IPS-18c (cell line): Measurements from ENCODE around the gene LDAH.

Experiments used
- H3K4me3 ChIP-seq: 2 replicates; pipeline ENCODE4 v1.7.0; 2013; ENCODE audit warnings: low read depth, mild to moderate bottlenecking, low read length, moderate library complexity; ENCODE audit not compliant: insufficient read depth
- H3K9me3 ChIP-seq: one replicate; pipeline ENCODE4 v1.6.1; 2013; ENCODE audit warnings: mild to moderate bottlenecking, low read length, moderate library complexity; ENCODE audit not compliant: control insufficient read depth, insufficient read depth

The LDAH gene

DNA sequence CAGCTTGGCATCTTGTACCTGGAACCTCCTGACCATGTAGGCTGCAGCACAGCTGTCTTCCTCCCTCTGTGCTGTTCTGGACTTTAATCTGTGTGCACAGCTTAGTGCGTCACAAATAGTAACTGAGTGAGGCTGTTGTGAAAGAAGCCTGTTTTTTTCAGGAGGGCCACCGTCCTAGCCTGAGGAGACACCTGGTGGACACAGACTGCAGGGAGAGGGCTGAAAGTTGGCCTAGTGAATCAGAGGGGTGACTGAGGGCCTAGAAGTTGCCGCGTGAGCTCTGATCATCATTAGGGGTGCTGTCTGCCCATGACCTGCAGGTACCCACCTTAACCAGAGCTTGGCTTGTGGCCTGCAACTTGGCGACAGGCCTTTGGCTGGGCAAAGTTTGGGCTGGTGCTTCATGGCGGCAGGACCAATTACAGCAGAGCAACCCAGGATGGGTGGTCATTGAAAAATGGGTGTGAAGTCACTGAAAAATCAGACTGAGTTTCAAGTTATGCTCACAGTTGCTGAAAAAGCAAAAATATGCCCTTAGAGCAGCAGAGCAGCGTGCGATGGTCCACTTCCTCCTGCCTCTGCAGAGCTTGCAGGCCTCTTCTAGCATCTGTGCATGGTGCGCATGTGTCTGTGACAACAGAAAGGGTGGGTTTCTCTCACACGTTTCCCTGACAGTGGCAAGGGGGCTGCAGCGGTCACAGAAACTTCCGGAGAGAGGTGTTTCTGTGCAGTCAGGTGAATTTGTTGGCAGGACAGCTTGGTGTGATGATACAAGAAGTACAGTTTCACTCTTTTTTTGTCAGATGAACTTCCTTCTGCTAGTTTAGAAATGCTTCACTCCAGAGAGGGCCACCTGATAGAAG, 146.3 kb downstream of the LDAH start:
- H3K4me3 ChIP-seq, result no peak overlapping the region
- H3K9me3 ChIP-seq, result no peaks in the 10 kb centered on the region

DNA sequence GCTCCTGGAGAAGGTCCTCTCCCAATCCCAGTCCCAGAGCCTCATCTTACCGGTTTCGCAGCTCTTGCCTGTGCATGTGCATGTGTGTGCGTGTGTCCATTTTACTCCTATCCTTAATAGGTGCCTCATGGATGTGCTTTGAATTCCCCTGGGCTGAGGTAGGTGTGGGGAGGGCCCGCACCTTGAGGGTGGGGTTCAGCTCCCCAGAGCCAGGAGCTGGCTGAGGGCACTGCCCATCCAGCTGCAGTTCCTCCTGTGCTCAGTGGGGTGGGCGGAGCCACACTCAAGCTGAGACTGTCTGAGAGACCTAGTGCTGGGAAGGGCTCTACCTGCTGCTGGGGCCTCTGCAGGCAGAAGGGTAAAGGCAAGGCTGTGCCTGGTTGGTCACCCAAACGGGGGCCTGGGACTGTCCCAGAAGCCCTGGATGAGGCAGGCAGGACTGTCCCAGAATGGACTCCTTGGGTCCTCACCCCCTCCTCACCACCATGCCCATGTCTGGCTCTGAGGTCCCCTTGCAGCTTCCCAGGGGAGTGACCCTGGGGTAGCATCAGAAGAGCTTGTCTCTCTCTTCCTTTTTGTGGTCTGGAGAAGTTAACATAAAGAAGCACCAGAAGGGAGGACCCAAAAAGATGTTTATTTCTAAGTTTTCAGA, 147.1 kb downstream of the LDAH start:
- H3K9me3 ChIP-seq, result no peaks in the 10 kb centered on the region
- no peak overlapping the region for H3K4me3 ChIP-seq

GRCh38 chr2:20674974-20675679, 147.8 kb downstream of the LDAH start:
- Histone ChIP-seq H3K9me3 (no peaks in the 10 kb centered on the region), H3K4me3 (no peak overlapping the region)

GRCh38 chr2:20674309-20674965, 148.5 kb downstream of the LDAH start:
- no peaks in the 10 kb centered on the region for H3K9me3 ChIP-seq

GRCh38 chr2:20673686-20674308, 149.1 kb downstream of the LDAH start:
- no peaks in the 10 kb centered on the region for H3K9me3 ChIP-seq
- H3K4me3 ChIP-seq, result no peak overlapping the region

More at GRCh38 chr2:20674309-20674965, 148.5 kb downstream of the LDAH start:
- no peak overlapping the region for H3K4me3 ChIP-seq

- no peak overlapping the region for H3K4me3 ChIP-seq
- H3K9me3 ChIP-seq, result no peaks in the 10 kb centered on the region
Observed at GRCh38 chr2:20672201-20672951, 150.5 kb downstream of the LDAH start.

DNA sequence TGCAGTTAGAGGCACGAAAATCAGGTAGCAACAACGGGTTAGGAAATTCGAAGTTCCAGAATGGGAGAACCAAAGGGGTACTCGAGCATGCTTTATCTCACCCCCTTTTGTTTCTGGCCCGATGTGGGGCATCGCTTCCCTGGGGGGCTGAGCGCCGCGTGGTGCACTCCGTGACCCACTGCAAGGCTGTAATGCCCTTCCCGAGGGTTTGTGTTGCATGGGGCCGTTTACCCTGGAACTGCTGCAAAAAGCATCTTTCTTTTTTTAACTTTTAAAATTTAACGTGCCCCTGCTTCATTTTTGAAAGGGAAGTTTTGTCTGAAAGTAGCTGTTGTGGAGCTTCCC, 151.2 kb downstream of the LDAH start:
- H3K9me3 ChIP-seq, result no peaks in the 10 kb centered on the region
- no peak overlapping the region for H3K4me3 ChIP-seq

DNA sequence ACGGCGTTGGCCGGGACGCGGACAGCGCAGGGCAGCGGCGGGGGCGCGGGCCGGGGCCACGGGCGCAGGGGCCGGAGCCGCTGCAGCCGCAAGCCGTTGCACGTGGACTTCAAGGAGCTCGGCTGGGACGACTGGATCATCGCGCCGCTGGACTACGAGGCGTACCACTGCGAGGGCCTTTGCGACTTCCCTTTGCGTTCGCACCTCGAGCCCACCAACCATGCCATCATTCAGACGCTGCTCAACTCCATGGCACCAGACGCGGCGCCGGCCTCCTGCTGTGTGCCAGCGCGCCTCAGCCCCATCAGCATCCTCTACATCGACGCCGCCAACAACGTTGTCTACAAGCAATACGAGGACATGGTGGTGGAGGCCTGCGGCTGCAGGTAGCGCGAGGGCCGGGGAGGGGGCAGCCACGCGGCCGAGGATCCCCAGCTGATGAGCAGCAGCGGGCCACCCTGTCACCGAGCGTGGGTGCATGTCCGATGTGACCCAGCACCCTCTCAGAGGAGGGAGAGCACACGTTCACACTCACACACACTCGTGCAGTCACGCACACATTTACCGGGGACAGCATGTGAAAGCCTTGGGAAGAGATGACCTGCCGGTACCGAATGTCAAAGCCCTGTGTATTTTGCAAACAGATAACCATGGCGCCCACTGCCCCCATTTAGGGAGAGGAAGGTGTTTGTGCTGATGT, 151.7 kb downstream of the LDAH start:
- no peak overlapping the region for H3K4me3 ChIP-seq
- H3K9me3 ChIP-seq, result no peaks in the 10 kb centered on the region

- H3K4me3 ChIP-seq, result no peak overlapping the region
Observed at GRCh38 chr2:20670315-20671035, 152.4 kb downstream of the LDAH start.

GRCh38 chr2:20669562-20670314, 153.2 kb downstream of the LDAH start:
- no peaks in the 10 kb centered on the region for H3K9me3 ChIP-seq
- no peak overlapping the region for H3K4me3 ChIP-seq

More at GRCh38 chr2:20670315-20671035, 152.4 kb downstream of the LDAH start:
- H3K9me3 ChIP-seq, result no peaks in the 10 kb centered on the region

- no peak overlapping the region for H3K4me3 ChIP-seq
Observed at GRCh38 chr2:20668871-20669475, 153.9 kb downstream of the LDAH start.

GRCh38 chr2:20668451-20668850, 154.4 kb downstream of the LDAH start:
- Histone ChIP-seq H3K4me3 (no peak overlapping the region), H3K9me3 (no peaks in the 10 kb centered on the region)

More at GRCh38 chr2:20668871-20669475, 153.9 kb downstream of the LDAH start:
- H3K9me3 ChIP-seq, result no peaks in the 10 kb centered on the region

DNA sequence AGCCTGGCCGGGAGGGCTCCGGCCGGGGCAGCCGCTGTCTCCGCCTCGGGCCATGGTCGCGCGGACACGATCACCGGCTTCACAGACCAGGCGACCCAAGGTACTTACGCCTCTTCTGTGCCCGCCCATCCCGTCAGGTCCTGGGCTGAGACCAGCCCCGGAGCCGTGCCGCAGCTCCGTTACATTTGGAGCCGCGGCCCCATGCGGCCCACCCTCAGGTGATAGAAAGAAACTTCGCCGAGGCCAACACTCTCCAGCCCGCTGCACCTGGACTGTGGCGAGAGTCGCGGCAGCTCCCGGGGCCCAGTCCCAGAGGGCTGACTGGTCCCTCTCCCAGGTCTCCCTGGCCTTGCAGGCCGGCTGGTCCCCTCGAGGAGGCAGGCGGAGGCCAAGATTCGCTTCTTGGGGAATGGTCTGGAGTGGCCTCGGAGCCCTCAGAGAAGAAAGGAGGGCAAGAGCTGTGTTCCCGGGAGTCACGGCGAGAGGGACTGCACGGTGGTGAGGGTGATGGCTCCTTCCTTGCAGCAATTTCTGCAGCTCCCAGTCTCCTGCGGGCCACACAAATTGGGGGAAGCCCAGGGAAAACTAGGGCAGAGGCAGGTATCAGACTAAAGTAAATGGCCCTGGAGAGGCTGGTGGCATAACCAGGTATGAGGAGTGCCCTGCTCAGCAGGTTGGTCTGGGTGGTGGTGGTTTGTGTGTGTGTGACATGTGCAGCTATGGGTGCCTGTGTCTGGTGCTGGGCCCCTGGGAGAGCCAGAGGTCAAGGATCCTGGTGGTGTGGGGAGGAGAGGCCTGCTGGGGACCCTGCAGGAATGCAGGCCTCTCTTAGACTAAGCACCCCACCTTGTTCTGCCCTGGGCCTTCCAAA, 155.1 kb downstream of the LDAH start:
- H3K9me3 ChIP-seq, result no peaks in the 10 kb centered on the region
- H3K4me3 ChIP-seq, result peak overlapping the region; percentile 58

GRCh38 chr2:20667151-20667530, 155.8 kb downstream of the LDAH start:
- peak overlapping the region; percentile 58 for H3K4me3 ChIP-seq
- no peaks in the 10 kb centered on the region for H3K9me3 ChIP-seq
